H1 (cell line): ENCODE measurements around the gene HTR3B. TPM values are rescaled to one million over a fixed set of nuclear protein-coding genes. Genes with fewer than 3 reads are reported as not detected.

Experiments
- EZH2 ChIP-seq: fragments of 200-600 bp; sonication (generic); IDR thresholded peaks from 2 replicates; pipeline ENCODE4 v1.7.1; 2012; ENCODE audit warnings: low read depth, mild to moderate bottlenecking, moderate library complexity, low read length, inconsistent platforms; ENCODE audit not compliant: severe bottlenecking
- POLR2A ChIP-seq, 2 experiments: IDR thresholded peaks; 1 replicate in 1 of 2; 2 replicates in 1 of 2; pipeline ENCODE4 v1.6.1; 2011; ENCODE audit warnings: low read depth in 2 of 2, low read length in 2 of 2, mild to moderate bottlenecking in 2 of 2; ENCODE audit errors: control extremely low read depth in 1 of 2
- POLR2AphosphoS5 ChIP-seq: IDR thresholded peaks from 2 replicates; pipeline ENCODE4 v1.6.1; 2011; ENCODE audit warnings: low read depth, low read length
- RBBP5 ChIP-seq: IDR thresholded peaks from 2 replicates; pipeline ENCODE4 v1.7.1; 2012; ENCODE audit warnings: low read depth, mild to moderate bottlenecking, inconsistent platforms, low read length, moderate library complexity, borderline replicate concordance
- polyA plus RNA-seq, 7 experiments: library from polyadenylated mRNA; depleted of rRNA in 3 of 7; stranded (reverse) in 5 of 7; unstranded in 2 of 7; fragments of >200 nt in 5 of 7; fragments of 200-250 nt in 2 of 7; gene quantifications; 1 replicate in 5 of 7; 2 replicates in 1 of 7; 4 replicates in 1 of 7; pipeline versions ENCODE4 v1.2.1 to v1.2.3, GENCODE V29; 2011 to 2013; ENCODE audit warnings: missing spikeins in 2 of 7, mixed read lengths in 2 of 7
- total RNA-seq: library from RNA; stranded (reverse); fragmentation: NEBNext Ultra II Directional; extraction: Animal tissue kit (Norgen Biotek cat#: 25700); gene quantifications from 2 replicates; pipeline ENCODE4 v1.2.1, GENCODE V29; 2021
- TF ChIP-seq, protein P1 (sequence below): IDR thresholded peaks from 2 replicates; pipeline ENCODE4 v1.6.1; 2011; ENCODE audit warnings: low read depth, mild to moderate bottlenecking, low read length; ENCODE audit not compliant: insufficient read depth

Gene HTR3B
- total and polyA plus RNA-seq, 2 of the 8 experiments (the other 6 are each of a cell fraction or from before 2014, with no cell fraction given): not detected

DNA sequence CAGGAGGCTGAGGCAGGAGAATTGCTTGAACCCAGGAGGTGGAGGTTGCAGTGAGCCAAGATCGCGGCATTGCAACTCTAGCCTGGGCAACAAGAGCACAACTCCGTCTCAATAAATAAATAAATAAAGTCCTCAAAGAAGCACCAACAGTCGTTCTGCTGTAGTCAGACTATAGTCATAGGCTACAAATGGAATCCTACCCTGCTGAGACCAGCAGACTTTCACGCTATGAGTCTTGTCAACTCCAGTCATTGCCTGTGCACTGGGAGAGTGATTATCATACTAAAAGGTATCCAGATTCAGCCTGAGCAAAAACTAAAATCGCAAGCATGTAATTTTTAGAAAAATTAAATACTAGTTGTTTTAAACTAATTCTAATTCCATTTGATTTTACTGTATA lies 48.8 kb upstream of the HTR3B start (continued):
- TF ChIP-seq, protein P1, sequence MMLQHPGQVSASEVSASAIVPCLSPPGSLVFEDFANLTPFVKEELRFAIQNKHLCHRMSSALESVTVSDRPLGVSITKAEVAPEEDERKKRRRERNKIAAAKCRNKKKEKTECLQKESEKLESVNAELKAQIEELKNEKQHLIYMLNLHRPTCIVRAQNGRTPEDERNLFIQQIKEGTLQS: no peak
- no peak for TF ChIP-seq EZH2
- no peak for TF ChIP-seq POLR2AphosphoS5
- TF ChIP-seq RBBP5: no peak
- no peak for TF ChIP-seq POLR2A (IDR thresholded peaks at IDR 0.05; ENCODE audit: control extremely low read depth in 1 of 2, low read depth in 2 of 2, low read length in 2 of 2)
